Naive thymus-derived CD8-positive, alpha-beta T cell (primary cell): ENCODE measurements around the gene MUSTN1. TPM values are rescaled to one million over a fixed set of nuclear protein-coding genes. Genes with fewer than 3 reads are reported as not detected.

Experiments
- ATAC-seq, 2 donors: fragments of 150-1000 bp; cut with Tn5 transposase in 1 of 2; sonication (Bioruptor Pico), chemical (Tn5 transposase) in 1 of 2; 1 replicate in 1 of 2; 2 replicates in 1 of 2; pipeline ENCODE4 v1.10.0; 2021; ENCODE audit warnings: mild to moderate bottlenecking in 2 of 2, moderate library complexity in 2 of 2
- POLR2A ChIA-PET: fragments of 350-600 bp; sonication (Branson Sonifier 250); formaldehyde crosslinking; loops from one replicate; lab custom pipeline; 2021; ENCODE audit warnings: antibody characterized with exemption; lab: Charles Lee
- DNase-seq, 10 donors: peaks; one replicate each; pipeline versions ENCODE4 v3.0.0 to v3.0.0-alpha.2; 2020 to 2022
- H3K27ac Mint-ChIP-seq, 10 donors: one replicate each; pipeline ENCODE4 v1.8.0; 2020 to 2022; ENCODE audit warnings: mild to moderate bottlenecking in 10 of 10, mixed read lengths in 10 of 10, moderate library complexity in 4 of 10, inconsistent platforms in 1 of 10
- H3K27me3 Mint-ChIP-seq, 5 donors: one replicate each; pipeline ENCODE4 v1.8.0; 2021 to 2022; ENCODE audit warnings: mixed read lengths in 5 of 5
- H3K36me3 Mint-ChIP-seq, 3 donors: one replicate each; pipeline ENCODE4 v1.8.0; 2020 to 2022; ENCODE audit warnings: mixed read lengths in 3 of 3, mild to moderate bottlenecking in 2 of 3, inconsistent platforms in 1 of 3
- H3K4me1 Mint-ChIP-seq, 4 donors: one replicate each; pipeline ENCODE4 v1.8.0; 2021 to 2022; ENCODE audit warnings: mixed read lengths in 4 of 4
- H3K4me3 Mint-ChIP-seq, 10 donors: one replicate each; pipeline ENCODE4 v1.8.0; 2020 to 2022; ENCODE audit warnings: mild to moderate bottlenecking in 10 of 10, mixed read lengths in 10 of 10, moderate library complexity in 6 of 10, inconsistent platforms in 1 of 10
- H3K9me3 Mint-ChIP-seq, 9 donors: one replicate each; pipeline ENCODE4 v1.8.0; 2020 to 2022; ENCODE audit warnings: mixed read lengths in 9 of 9, mild to moderate bottlenecking in 3 of 9, inconsistent platforms in 1 of 9, moderate library complexity in 1 of 9
- polyA plus RNA-seq, 3 donors: library from polyadenylated mRNA; unstranded; fragments of 300-500 nt; fragmentation: Illumina TruSeq; gene quantifications; one replicate each; pipeline ENCODE4 v1.2.3, GENCODE V29; 2021
- total RNA-seq, 8 experiments: library from RNA in 2 of 8; stranded (reverse) in 2 of 8; gene quantifications; one replicate each; pipeline ENCODE4 v1.2.3 and lab custom pipeline; 2021 to 2026

MUSTN1 gene
- total and polyA plus RNA-seq, 5 experiments from 2014 or later, result 0.68 to 3.4 TPM; not detected in 3

DNA sequence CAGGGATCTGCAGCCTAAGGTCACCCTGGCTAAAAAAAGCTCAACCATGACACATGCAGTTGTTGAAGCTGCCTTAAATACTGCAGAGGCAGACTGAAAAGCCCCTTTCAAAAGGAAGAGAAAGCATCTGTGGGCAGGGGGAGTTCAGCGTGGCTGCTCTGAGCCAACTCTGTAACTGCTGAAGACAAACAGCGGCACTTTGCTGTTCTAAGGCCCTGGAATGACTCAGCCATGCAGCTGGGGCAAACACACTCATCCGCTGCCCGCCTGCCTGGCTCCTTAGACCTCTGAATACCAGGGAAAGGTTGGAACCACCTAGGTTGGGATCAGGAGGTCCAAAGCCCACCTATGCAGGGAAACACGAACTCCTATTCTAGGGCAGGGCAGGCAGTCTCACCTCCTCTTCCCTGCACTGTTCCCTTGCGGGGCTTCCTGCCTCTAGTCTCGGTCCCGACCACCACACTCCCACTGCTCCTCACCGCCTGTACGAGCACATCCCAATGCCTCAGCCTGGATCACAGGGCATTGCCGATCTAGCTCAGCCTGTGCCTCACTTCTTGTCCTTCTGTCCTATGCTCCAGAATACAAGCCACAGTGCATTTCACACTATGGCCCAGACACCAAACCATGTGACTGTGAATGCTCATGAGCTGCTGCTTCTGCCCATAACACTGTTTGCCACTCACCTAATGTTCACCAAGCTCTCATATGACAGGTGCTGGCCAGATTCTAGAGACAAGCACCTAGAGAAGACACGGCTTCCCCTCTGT lies 6.6 kb upstream of the MUSTN1 start:
- Mint-ChIP-seq H3K27me3 (no peaks in the 10 kb centered on the region), H3K27ac (peak overlapping the region in 3 of 10 donors; percentile 48 to 73 (median 65)), H3K4me3 (no peak overlapping the region), H3K36me3 (peaks cover 0 to 38% (median 14%) of the 10 kb centered on the region in 3 donors), H3K9me3 (no peaks in the 10 kb centered on the region), H3K4me1 (peaks cover 12 to 31% (median 30%) of the 10 kb centered on the region in 4 donors)
- DNase-seq, result no peak
- no peak for ATAC-seq
- POLR2A ChIA-PET, result no interaction called here

DNA sequence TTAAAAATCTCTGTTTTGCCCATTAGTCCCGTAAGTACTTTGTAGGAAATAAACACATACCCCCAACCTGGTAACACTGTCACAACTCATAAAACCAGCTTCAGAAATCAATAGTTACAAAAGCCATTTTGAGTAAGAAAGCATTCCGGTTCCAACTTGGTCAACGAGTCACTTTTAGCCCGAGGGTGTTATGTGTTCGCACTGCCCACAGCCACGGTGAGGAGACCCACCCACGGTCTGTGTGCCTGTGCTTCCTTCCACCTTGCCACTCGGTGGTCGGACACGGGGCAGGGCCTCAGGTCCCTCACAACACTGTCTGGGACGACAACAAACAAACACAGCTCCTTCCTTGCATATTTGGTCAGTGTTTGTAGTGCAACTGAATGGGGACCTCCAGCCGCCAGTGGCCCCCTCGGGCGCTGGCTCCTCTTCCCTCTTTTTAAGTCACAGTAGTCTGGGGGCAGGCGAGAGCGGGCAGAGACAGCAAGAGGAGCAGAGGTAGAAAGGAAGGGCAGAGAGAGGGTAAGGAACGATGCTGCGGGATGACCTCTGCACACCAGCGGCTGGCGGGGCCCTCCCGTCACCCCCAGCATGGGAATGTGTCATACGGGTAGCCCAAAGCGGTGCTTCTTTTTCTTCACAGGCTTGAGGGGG lies 5.2 kb upstream of the MUSTN1 start:
- H3K4me3 Mint-ChIP-seq, result no peak overlapping the region
- H3K27ac Mint-ChIP-seq, result peak overlapping the region in 1 of 10 donors; percentile 33
- H3K9me3 Mint-ChIP-seq, result no peaks in the 10 kb centered on the region
- DNase-seq, result no peak
- H3K27me3 Mint-ChIP-seq, result no peaks in the 10 kb centered on the region
- peaks cover 0 to 42% (median 14%) of the 10 kb centered on the region in 3 donors for H3K36me3 Mint-ChIP-seq
- POLR2A ChIA-PET, result no interaction called here
- ATAC-seq, result no peak
- peaks cover 9 to 31% (median 30%) of the 10 kb centered on the region in 4 donors for H3K4me1 Mint-ChIP-seq

DNA sequence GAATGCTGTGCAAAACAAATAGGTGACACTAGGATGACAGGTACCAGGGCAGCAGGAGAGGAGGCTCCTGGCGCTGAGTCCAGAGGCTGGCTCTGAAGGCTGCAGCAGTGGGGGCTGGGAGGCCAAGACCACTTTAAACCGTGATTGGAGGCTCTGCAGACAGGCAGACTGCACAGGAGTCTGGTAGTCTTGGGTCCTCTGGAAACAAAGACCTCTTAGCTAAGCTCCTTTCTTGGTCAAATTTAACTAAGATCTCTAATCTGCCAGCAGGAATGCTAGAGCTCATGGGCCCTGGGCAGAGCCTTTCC lies 4.4 kb upstream of the MUSTN1 start:
- H3K27ac Mint-ChIP-seq, result peak overlapping the region in 4 of 10 donors; percentile 28 to 74 (median 42)
- H3K4me3 Mint-ChIP-seq, result peak overlapping the region in 1 of 10 donors; percentile 10
- peaks cover 10 to 31% (median 30%) of the 10 kb centered on the region in 4 donors for H3K4me1 Mint-ChIP-seq
- no peak for DNase-seq
- no peaks in the 10 kb centered on the region for H3K9me3 Mint-ChIP-seq
- no peak for ATAC-seq
- POLR2A ChIA-PET, result no interaction called here
- no peaks in the 10 kb centered on the region for H3K27me3 Mint-ChIP-seq
- H3K36me3 Mint-ChIP-seq, result peaks cover 0 to 37% (median 12%) of the 10 kb centered on the region in 3 donors

DNA sequence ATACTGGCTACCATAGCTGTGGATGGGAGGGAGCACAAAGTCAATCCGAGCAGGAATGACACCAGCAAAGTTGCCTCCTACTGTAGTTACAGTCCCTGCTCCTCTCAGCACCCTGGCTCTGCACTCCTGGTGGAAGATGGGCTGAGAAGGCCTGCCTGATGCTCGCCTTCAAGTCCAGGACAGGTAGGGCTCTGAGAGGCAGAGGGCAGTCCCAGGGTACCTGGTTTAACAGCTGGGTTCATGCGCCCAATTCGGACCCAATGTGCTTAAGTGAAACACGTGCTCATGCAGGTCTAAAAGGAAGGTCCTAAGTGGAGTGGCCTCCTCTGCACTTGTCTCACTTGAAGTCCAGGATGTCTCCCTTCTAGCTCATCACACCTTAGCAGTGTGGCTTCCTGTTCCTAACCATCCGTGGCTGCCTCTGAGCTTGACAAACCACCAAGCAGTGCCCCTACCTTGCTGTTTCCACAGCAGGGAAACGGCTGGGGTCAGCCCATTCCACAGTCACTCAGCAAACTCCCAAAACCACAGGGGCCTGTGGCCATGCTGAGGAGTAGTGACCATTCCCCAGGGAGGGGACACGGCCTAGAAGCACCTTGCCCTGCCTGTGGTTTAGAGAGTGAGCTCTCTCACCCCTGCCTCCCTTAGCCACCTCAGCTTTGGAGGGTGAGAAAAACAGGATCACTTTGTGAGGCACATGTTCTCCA lies 3.9 kb upstream of the MUSTN1 start:
- Mint-ChIP-seq H3K27ac (peak overlapping the region in 5 of 10 donors; percentile 21 to 69 (median 51)), H3K36me3 (peaks cover 0 to 36% (median 11%) of the 10 kb centered on the region in 3 donors), H3K27me3 (no peaks in the 10 kb centered on the region), H3K9me3 (no peaks in the 10 kb centered on the region), H3K4me3 (peak overlapping the region in 2 of 10 donors; percentile 10 to 20), H3K4me1 (peaks cover 10 to 31% (median 30%) of the 10 kb centered on the region in 4 donors)
- POLR2A ChIA-PET, result no interaction called here
- peak in 1 of 10 donors; percentile 32 for DNase-seq
- ATAC-seq, result peak; percentile 49 to 63

DNA sequence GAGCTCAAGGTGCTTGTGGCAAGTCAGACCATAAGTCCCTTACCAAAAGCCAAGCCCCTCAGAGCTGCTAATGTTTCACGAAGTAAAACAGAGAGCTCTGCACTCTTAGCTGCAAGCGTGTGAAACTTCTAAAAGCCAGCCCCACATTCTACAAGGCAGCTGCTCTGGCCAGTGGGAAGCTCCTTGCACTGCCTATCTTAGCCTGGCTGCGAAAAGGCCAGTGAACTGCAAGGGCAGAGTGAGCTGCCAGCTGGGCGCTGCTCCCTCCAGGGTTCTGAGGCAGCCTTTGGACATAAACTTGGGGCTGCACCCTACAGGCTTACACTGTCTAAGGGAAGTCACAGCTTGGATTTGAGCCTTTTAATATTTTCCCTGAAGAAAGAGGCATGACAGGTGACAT lies 2.2 kb upstream of the MUSTN1 start:
- ATAC-seq, result no peak
- Mint-ChIP-seq H3K27ac (peak overlapping the region in 2 of 10 donors; percentile 37 to 40), H3K4me3 (no peak overlapping the region), H3K36me3 (peaks cover 0 to 27% (median 6%) of the 10 kb centered on the region in 3 donors), H3K4me1 (peaks cover 10 to 31% (median 30%) of the 10 kb centered on the region in 4 donors), H3K27me3 (no peaks in the 10 kb centered on the region), H3K9me3 (no peaks in the 10 kb centered on the region)
- POLR2A ChIA-PET, result no interaction called here
- DNase-seq, result no peak

DNA sequence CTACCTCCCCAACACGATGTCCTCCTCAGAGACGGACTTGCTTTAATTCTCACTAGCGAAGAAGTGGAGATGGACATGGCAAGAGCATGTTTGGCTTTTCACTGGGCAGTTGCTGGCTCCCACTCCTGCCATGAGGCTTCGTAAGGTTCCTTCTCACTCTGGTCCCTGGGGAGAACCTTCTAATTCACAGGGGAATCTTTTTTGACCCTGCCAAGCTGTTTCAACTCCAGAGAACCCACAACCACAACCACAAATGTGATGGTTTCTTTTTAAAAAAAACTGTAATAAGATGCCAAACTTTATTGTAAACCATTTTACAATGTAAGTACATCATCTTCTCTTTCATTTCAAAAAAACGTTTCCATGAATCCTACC lies 1.6 kb upstream of the MUSTN1 start:
- no peaks in the 10 kb centered on the region for H3K9me3 Mint-ChIP-seq
- DNase-seq, result no peak
- no peaks in the 10 kb centered on the region for H3K27me3 Mint-ChIP-seq
- POLR2A ChIA-PET, result no interaction called here
- peaks cover 0 to 22% (median 6%) of the 10 kb centered on the region in 3 donors for H3K36me3 Mint-ChIP-seq
- no peak overlapping the region for H3K4me3 Mint-ChIP-seq
- no peak for ATAC-seq
- H3K27ac Mint-ChIP-seq, result no peak overlapping the region
- H3K4me1 Mint-ChIP-seq, result peaks cover 10 to 31% (median 30%) of the 10 kb centered on the region in 4 donors

DNA sequence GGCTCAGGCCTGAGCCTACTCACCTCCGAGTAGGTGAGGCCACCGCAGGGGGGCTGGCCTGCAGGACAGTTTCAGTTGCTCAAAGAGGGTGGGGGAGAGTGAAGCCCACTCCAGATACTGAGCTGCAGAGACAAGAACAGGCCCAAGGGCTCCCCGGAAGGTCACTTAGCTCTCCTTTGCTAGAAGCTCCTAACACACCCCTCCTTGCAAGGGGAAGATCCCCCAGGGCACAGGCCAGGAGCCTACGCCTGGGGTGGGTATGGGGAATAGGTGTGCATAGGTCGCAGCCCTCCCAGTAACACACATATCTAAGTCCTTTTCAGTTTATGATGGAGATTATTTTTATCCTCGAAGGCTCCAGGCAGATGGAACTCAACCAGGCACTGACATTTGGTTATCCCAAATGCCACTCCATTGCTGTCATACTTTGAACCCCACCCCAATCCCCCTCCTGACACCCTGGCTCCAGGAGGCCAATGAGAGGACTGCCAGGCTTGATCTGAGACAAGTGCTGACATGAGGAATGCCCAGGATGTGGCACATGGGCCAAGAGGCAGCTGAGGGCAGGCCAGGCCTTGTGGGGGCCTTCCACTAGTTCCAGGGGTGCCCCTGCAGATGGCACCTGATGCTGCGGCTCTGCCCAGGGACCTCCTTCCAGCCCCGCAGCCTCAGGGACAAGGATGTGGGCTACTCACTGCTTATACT lies 1.1 kb upstream of the MUSTN1 start:
- DNase-seq (no peak), ATAC-seq (no peak)
- Mint-ChIP-seq H3K36me3 (peaks cover 0 to 18% (median 4%) of the 10 kb centered on the region in 3 donors), H3K4me3 (no peak overlapping the region), H3K27ac (no peak overlapping the region), H3K27me3 (no peaks in the 10 kb centered on the region), H3K4me1 (peaks cover 10 to 31% (median 30%) of the 10 kb centered on the region in 4 donors), H3K9me3 (no peaks in the 10 kb centered on the region)
- POLR2A ChIA-PET, result no interaction called here

DNA sequence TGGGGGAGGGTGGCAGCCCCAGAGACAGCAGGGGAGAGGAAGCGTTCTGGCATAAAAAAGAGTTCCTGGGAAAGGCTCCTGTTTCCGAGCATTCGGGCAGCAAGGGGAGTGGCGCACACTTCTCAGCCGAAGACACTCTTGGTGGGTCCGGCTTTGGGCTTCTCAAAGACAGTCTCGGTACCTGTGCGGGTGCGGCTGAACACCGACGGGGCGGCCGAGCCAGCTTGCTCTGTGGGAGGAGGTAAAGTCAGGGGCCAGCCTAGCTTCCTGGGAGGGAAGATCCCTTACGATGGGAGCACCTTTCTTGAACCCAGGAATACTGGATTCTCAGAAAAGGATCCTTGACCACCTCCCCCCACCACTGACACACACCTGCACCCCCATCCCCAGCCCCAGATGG lies 1.6 kb downstream of the MUSTN1 start:
- peaks cover 5 to 12% (median 10%) of the 10 kb centered on the region in 4 donors for H3K4me1 Mint-ChIP-seq
- DNase-seq (no peak), ATAC-seq (no peak)
- H3K27ac Mint-ChIP-seq, result no peak overlapping the region
- H3K9me3 Mint-ChIP-seq, result no peaks in the 10 kb centered on the region
- H3K36me3 Mint-ChIP-seq, result peaks cover 0 to 9% (median 0%) of the 10 kb centered on the region in 3 donors
- POLR2A ChIA-PET, result no interaction called here
- H3K27me3 Mint-ChIP-seq, result no peaks in the 10 kb centered on the region
- no peak overlapping the region for H3K4me3 Mint-ChIP-seq

DNA sequence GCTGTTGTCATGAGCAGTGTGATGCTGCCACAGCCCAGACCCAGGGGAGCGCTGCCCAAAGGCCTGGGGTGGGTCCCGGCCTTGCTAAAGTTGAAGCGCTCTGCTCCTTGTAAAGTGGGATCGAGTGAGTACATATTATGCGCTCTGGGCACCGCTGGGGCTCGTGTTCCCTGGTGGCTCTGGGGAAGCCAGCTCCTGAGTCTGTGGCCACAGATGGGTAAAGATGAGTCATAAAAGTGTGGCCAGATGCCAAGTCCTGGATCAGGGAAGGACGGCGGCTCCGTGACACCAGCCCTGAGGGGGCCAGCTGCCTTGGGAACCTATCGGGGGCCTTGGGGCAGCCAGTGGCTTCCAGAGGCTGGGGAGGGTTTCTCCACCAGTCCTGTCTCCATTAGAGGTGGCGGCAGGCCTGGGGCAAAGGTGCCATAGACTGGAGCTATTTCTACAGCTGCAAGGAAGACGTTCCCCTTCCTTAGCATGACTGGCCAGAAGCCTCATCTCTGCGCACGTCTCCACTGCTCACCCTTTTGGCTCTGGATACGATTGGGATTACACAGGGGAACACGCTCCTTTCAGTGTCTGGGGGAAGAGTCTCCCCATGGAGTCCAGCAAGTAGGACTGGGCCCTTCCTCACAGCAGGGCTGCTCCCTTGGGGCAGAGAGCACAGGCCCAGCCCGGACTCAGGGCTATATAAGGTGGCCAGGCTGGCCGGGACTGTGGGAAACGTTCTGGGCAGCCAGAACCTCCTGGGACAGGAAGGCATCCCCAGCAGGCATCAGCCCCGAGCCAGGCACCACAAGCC lies 3.1 kb downstream of the MUSTN1 start:
- POLR2A ChIA-PET, result no interaction called here
- peaks cover 0 to 2% (median under 1%) of the 10 kb centered on the region in 4 donors for H3K4me1 Mint-ChIP-seq
- H3K4me3 Mint-ChIP-seq, result no peak overlapping the region
- DNase-seq, result no peak
- H3K36me3 Mint-ChIP-seq, result peaks cover 0 to 7% (median 0%) of the 10 kb centered on the region in 3 donors
- no peak for ATAC-seq
- H3K9me3 Mint-ChIP-seq, result no peaks in the 10 kb centered on the region
- H3K27ac Mint-ChIP-seq, result no peak overlapping the region
- H3K27me3 Mint-ChIP-seq, result no peaks in the 10 kb centered on the region

DNA sequence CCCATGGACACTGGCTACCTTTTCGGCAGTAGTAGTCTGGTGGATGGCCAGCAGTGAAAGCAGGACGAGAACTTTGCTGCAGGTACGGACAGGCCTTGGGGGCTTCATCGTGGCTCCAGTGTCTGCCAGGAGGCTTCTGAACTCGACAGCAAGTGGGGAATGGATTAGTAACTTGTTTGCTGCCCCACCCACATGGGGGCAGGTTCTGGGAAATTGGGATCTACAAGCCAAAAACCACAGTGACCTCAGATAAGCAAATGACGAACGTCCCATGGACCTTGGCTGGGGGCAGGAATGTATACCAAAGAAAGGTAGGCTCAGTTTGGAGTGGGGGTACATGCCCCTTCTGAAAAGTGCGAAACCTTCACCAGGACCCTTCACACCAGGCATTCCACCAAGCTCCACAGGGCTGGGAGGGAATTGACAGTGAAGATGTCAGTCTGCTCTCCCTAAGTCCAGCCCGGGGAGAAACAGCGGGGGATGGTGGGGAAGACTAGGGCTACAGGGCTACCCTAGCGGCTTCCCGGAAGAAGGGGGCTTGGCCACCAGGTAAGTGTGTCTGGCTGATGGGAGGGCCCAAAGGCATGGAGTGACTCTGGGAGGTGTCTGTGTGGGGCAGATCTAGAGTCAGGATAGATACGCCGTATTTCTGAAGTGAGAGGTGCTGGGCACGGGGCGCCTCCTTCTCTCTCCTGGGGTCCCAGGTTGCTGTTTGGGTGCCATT lies 4.1 kb downstream of the MUSTN1 start, which contains the start of gene ITIH4:
TSS of gene ITIH4 (minus strand) at position 138 of the 724 bp plus-strand sequence. CDS start at position 108, 30 bp downstream.
- Mint-ChIP-seq H3K27me3 (no peaks in the 10 kb centered on the region), H3K36me3 (no peaks in the 10 kb centered on the region), H3K27ac (peak within 1 kb of the TSS in 1 of 10 donors; percentile 59), H3K9me3 (no peaks in the 10 kb centered on the region), H3K4me3 (no peak within 1 kb of the TSS), H3K4me1 (peaks cover 0 to 2% (median 0%) of the 10 kb centered on the region in 4 donors)
- no peak for ATAC-seq
- POLR2A ChIA-PET, result no interaction called here
- no peak for DNase-seq

DNA sequence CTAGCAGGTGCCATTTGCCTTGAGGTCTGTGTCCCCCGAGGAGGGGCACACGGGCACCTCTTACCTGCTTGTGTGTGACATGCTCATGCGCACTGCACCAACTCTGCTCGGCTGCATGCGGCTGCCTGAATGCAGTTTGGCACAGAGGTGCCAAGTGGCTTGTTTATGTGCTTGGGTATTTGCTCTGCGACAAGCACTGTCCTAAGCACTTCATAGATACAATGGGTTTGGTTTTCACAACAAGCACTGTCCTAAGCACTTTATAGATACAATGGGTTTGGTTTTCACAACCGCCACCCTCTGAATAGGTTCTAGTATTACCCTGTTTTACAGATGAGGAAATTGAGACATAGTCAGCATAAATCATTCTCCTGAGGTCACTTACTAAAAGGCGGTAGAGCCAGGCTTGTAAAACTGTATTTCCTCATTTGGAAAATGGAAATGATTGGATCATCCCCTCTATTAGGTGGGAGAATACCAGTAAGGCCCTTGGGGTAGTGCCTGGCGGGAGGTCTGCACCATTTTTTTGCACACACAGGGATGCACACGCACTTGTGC lies 4.8 kb downstream of the MUSTN1 start:
- Mint-ChIP-seq H3K4me1 (peaks cover 0 to 3% (median 0%) of the 10 kb centered on the region in 4 donors), H3K4me3 (no peak overlapping the region), H3K27ac (no peak overlapping the region), H3K27me3 (no peaks in the 10 kb centered on the region), H3K9me3 (no peaks in the 10 kb centered on the region), H3K36me3 (peaks cover 0 to 1% (median under 1%) of the 10 kb centered on the region in 3 donors)
- DNase-seq (no peak), ATAC-seq (no peak)
- POLR2A ChIA-PET, result no interaction called here
